Mesendoderm (in vitro differentiated cells): ENCODE data around the gene KCNS1.

ENCODE experiments used
- DNase-seq: peaks from one replicate; pipeline ENCODE4 v3.0.0; 2013
- H2AK5ac ChIP-seq: 2 replicates; pipeline ENCODE4 v1.6.1; 2013; ENCODE audit warnings: low read length, inconsistent platforms
- H2BK120ac ChIP-seq: 2 replicates; pipeline ENCODE4 v1.6.1; 2013; ENCODE audit warnings: low read depth, mild to moderate bottlenecking, low read length, moderate library complexity, mixed read lengths
- H2BK15ac ChIP-seq: replicated peaks from 2 replicates; pipeline ENCODE4 v1.6.1; 2013; ENCODE audit warnings: low read depth, mild to moderate bottlenecking, moderate library complexity
- H2BK5ac ChIP-seq: 2 replicates; pipeline ENCODE4 v1.6.1; 2013; ENCODE audit warnings: low read length, inconsistent platforms
- H3K18ac ChIP-seq: 2 replicates; pipeline ENCODE4 v1.6.1; 2013; ENCODE audit warnings: mild to moderate bottlenecking, low read length, mixed read lengths
- H3K23ac ChIP-seq: one replicate; pipeline ENCODE4 v1.6.1; 2013; ENCODE audit warnings: low read length
- H3K27ac ChIP-seq: 2 replicates; pipeline ENCODE4 v1.5.1; 2013; ENCODE audit warnings: low read depth, mild to moderate bottlenecking, inconsistent platforms, low read length, moderate library complexity
- H3K27me3 ChIP-seq: 2 replicates; pipeline ENCODE4 v1.6.1; 2013; ENCODE audit warnings: low read length, control low read depth, mild to moderate bottlenecking, inconsistent platforms; ENCODE audit not compliant: insufficient read depth, poor library complexity
- H3K36me3 ChIP-seq: 2 replicates; pipeline ENCODE4 v1.6.1; 2013; ENCODE audit warnings: low read length, inconsistent platforms; ENCODE audit not compliant: control insufficient read depth, insufficient read depth
- H3K4ac ChIP-seq: one replicate; pipeline ENCODE4 v1.6.1; 2013; ENCODE audit warnings: low read depth, mild to moderate bottlenecking, low read length, moderate library complexity
- H3K4me1 ChIP-seq: 2 replicates; pipeline ENCODE4 v1.6.1; 2013; ENCODE audit warnings: low read depth, low read length, inconsistent platforms; ENCODE audit not compliant: control insufficient read depth
- H3K4me2 ChIP-seq: 2 replicates; pipeline ENCODE4 v1.6.1; 2013; ENCODE audit warnings: low read length
- H3K4me3 ChIP-seq: 2 replicates; pipeline ENCODE4 v1.5.1; 2013; ENCODE audit warnings: mild to moderate bottlenecking, low read length
- H3K56ac ChIP-seq: one replicate; pipeline ENCODE4 v1.6.1; 2013; ENCODE audit warnings: low read length
- H3K79me1 ChIP-seq: 2 replicates; pipeline ENCODE4 v1.6.1; 2013; ENCODE audit warnings: low read length, inconsistent platforms
- H3K79me2 ChIP-seq: 2 replicates; pipeline ENCODE4 v1.6.1; 2013; ENCODE audit warnings: mild to moderate bottlenecking, low read length; ENCODE audit not compliant: control insufficient read depth, insufficient read depth
- H3K9ac ChIP-seq: 2 replicates; pipeline ENCODE4 v1.6.1; 2013; ENCODE audit warnings: low read length, inconsistent platforms
- H4K5ac ChIP-seq: one replicate; pipeline ENCODE4 v1.6.1; 2013; ENCODE audit warnings: low read length
- H4K8ac ChIP-seq: one replicate; pipeline ENCODE4 v1.6.1; 2013; ENCODE audit warnings: low read depth, mild to moderate bottlenecking, control low read depth, low read length, moderate library complexity
- WGBS: extraction: QIAGEN DNeasy Blood & Tissue Kit; methylation state at CpG from one replicate; pipeline ENCODE4 v1.1.7; 2013; ENCODE audit warnings: low lambda C conversion rate, missing lambda C conversion rate; ENCODE audit not compliant: insufficient coverage; ENCODE audit errors: extremely low coverage; 5-methylcytosine and 5-hydroxymethylcytosine counted together

Gene KCNS1

DNA sequence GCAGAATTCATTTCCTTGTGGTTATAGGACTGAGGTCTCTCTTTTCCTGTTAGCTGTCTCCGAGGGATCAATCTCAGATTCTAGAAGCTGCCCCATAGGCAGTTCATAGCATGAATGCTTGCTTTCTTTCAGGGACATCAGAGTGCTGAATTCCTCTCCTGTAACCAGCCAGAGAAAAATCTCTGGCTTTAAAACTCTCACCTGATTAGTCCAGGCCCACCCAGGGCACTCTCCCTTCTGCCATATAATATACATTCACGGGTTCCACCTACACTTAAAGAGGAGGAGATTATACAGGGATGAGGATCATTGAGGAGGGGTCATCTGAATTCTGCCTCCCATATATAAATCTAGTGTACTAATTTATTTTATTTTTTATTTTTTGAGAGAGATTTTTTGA, 2.1 kb upstream of the KCNS1 start:
- Histone ChIP-seq H3K18ac (no peak overlapping the region), H3K4me1 (peaks cover 1% of the 10 kb centered on the region), H2BK5ac (no peak overlapping the region), H3K4me2 (no peak overlapping the region), H3K56ac (no peak overlapping the region), H3K27me3 (no peaks in the 10 kb centered on the region), H2BK120ac (no peak overlapping the region), H3K4ac (no peak overlapping the region), H3K36me3 (no peaks in the 10 kb centered on the region), H3K4me3 (no peak overlapping the region), H2AK5ac (no peak overlapping the region), H3K23ac (no peak overlapping the region), H3K79me2 (no peaks in the 10 kb centered on the region), H3K9ac (no peak overlapping the region), H3K27ac (no peak overlapping the region), H4K8ac (no peak overlapping the region), H4K5ac (no peak overlapping the region), H2BK15ac (no peak overlapping the region), H3K79me1 (no peaks in the 10 kb centered on the region)
- no peak for DNase-seq
- WGBS: no CpG with 5 or more reads among the region's 2 CpGs

DNA sequence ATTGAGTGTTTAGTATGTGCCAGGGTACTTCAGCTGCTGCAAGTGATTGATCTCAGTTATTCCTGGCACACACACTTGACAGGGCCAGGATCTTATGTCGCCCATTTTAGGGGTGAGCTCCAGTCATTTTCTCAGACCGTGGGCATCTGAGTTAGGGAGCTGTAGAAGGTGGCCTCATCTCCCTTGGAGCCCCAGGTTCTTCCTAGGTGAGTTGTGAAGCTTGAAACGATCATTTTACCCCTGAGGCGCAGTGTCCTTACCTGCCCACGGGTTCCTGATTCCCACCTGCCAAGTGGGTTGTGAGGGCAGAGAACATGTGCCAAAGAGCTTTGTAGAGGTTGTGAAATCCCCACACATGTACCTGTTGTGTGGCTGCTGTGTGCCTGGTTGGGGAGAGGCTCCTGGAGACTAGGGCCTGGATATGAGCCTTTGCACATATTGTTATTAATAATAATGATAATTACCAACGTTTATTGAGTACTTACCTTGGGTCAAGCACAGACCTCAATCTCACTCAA, 465 bp upstream of the KCNS1 start:
- DNase-seq: no peak
- peak overlapping the region; percentile 61 for H3K9ac ChIP-seq
- no peak overlapping the region for H2AK5ac ChIP-seq
- peak overlapping the region; percentile 41 for H3K4me2 ChIP-seq
- H3K27ac ChIP-seq: no peak overlapping the region
- no peak overlapping the region for H4K5ac ChIP-seq
- no CpG with 5 or more reads among the region's 6 CpGs for whole genome bisulfite sequencing
- no peak overlapping the region for H2BK5ac ChIP-seq
- no peaks in the 10 kb centered on the region for H3K36me3 ChIP-seq
- H3K23ac ChIP-seq: no peak overlapping the region
- H3K56ac ChIP-seq: peak overlapping the region; percentile 79
- H3K4me3 ChIP-seq: no peak overlapping the region
- H3K79me2 ChIP-seq: no peaks in the 10 kb centered on the region
- H2BK120ac ChIP-seq: no peak overlapping the region
- peaks cover 1% of the 10 kb centered on the region for H3K4me1 ChIP-seq
- H2BK15ac ChIP-seq: no peak overlapping the region
- H3K27me3 ChIP-seq: no peaks in the 10 kb centered on the region
- H3K18ac ChIP-seq: no peak overlapping the region
- no peaks in the 10 kb centered on the region for H3K79me1 ChIP-seq
- H3K4ac ChIP-seq: no peak overlapping the region
- H4K8ac ChIP-seq: no peak overlapping the region

GRCh38 chr20:45098103-45098773, 2.7 kb downstream of the KCNS1 start:
- H4K5ac ChIP-seq: no peak overlapping the region
- H3K4me1 ChIP-seq: peaks cover 1% of the 10 kb centered on the region
- no peak overlapping the region for H3K4me3 ChIP-seq
- H3K36me3 ChIP-seq: no peaks in the 10 kb centered on the region
- no peak overlapping the region for H3K23ac ChIP-seq
- H3K27me3 ChIP-seq: no peaks in the 10 kb centered on the region
- no peak overlapping the region for H2BK15ac ChIP-seq
- no CpG with 5 or more reads among the region's 91 CpGs for WGBS
- peak overlapping the region; percentile 54 for H3K9ac ChIP-seq
- no peaks in the 10 kb centered on the region for H3K79me1 ChIP-seq
- H2BK120ac ChIP-seq: no peak overlapping the region
- no peaks in the 10 kb centered on the region for H3K79me2 ChIP-seq
- H3K27ac ChIP-seq: no peak overlapping the region
- H3K4me2 ChIP-seq: peak overlapping the region; percentile 28
- no peak overlapping the region for H2AK5ac ChIP-seq
- DNase-seq: peak; percentile 93
- H3K18ac ChIP-seq: no peak overlapping the region
- peak overlapping the region; percentile 83 for H3K56ac ChIP-seq
- no peak overlapping the region for H4K8ac ChIP-seq
- H3K4ac ChIP-seq: no peak overlapping the region
- no peak overlapping the region for H2BK5ac ChIP-seq

GRCh38 chr20:45097485-45098102, 3.3 kb downstream of the KCNS1 start:
- H3K4me1 ChIP-seq: peaks cover 1% of the 10 kb centered on the region
- H4K5ac ChIP-seq: no peak overlapping the region
- WGBS: no CpG with 5 or more reads among the region's 56 CpGs
- no peak overlapping the region for H2BK5ac ChIP-seq
- no peak overlapping the region for H2BK120ac ChIP-seq
- H3K36me3 ChIP-seq: no peaks in the 10 kb centered on the region
- no peaks in the 10 kb centered on the region for H3K27me3 ChIP-seq
- H3K18ac ChIP-seq: no peak overlapping the region
- H3K79me2 ChIP-seq: no peaks in the 10 kb centered on the region
- no peak overlapping the region for H2BK15ac ChIP-seq
- H4K8ac ChIP-seq: no peak overlapping the region
- no peak overlapping the region for H3K4me2 ChIP-seq
- H3K23ac ChIP-seq: no peak overlapping the region
- DNase-seq: peak; percentile 45
- H2AK5ac ChIP-seq: no peak overlapping the region
- H3K9ac ChIP-seq: no peak overlapping the region
- no peak overlapping the region for H3K27ac ChIP-seq
- H3K4ac ChIP-seq: no peak overlapping the region
- H3K79me1 ChIP-seq: no peaks in the 10 kb centered on the region
- H3K56ac ChIP-seq: no peak overlapping the region
- H3K4me3 ChIP-seq: no peak overlapping the region

GRCh38 chr20:45096781-45097180, 4.1 kb downstream of the KCNS1 start:
- no CpG with 5 or more reads among the region's 9 CpGs for WGBS

More at GRCh38 chr20:45096781-45097180, 4.1 kb downstream of the KCNS1 start:
- Histone ChIP-seq H2BK5ac (no peak overlapping the region), H3K79me1 (no peaks in the 10 kb centered on the region), H3K56ac (no peak overlapping the region), H2AK5ac (no peak overlapping the region), H4K5ac (no peak overlapping the region), H3K4me2 (no peak overlapping the region), H3K36me3 (no peaks in the 10 kb centered on the region), H3K23ac (no peak overlapping the region), H3K4me3 (no peak overlapping the region), H3K27ac (no peak overlapping the region), H4K8ac (no peak overlapping the region), H2BK15ac (no peak overlapping the region), H2BK120ac (no peak overlapping the region), H3K79me2 (no peaks in the 10 kb centered on the region), H3K27me3 (no peaks in the 10 kb centered on the region), H3K18ac (no peak overlapping the region), H3K4me1 (peaks cover 1% of the 10 kb centered on the region), H3K4ac (no peak overlapping the region), H3K9ac (no peak overlapping the region)
- no peak for DNase-seq
